ENCODE results near the gene PUS3.
"Not testable (repeated sequence)": the region's sequence is repeated elsewhere in the genome, so short reads cannot be mapped to it uniquely, and the experiment has no call there.

Gene PUS3

GRCh38 chr11:125871391-125872137 is 31.4 kb downstream of the PUS3 start:
- no peak for DNase-seq (ENCODE audit: low read depth)

GRCh38 chr11:125869521-125869920 is 33.5 kb downstream of the PUS3 start:
- no peak for DNase-seq (ENCODE audit: low read depth)

GRCh38 chr11:125865354-125865753 is 37.7 kb downstream of the PUS3 start:
- not testable (repeated sequence) for DNase-seq (ENCODE audit: low read depth)

- DNase-seq (ENCODE audit: low read depth), result not testable (repeated sequence)
Measured at GRCh38 chr11:125862786-125863185, 40.2 kb downstream of the PUS3 start.

GRCh38 chr11:125857670-125858069 is 45.3 kb downstream of the PUS3 start:
- DNase-seq (ENCODE audit: low read depth), result not testable (repeated sequence)

- no peak for DNase-seq (ENCODE audit: low read depth)
Measured at GRCh38 chr11:125846188-125846587, 56.8 kb downstream of the PUS3 start.

All from activated gamma-delta T cell treated with anti-CD3 and anti-CD28 coated beads, Interleukin-2, amount 50 U/mL, for 16 hours (primary cell).